H9 (cell line): ENCODE measurements around the gene PPP1R7. TPM values are rescaled to one million over a fixed set of nuclear protein-coding genes. Genes with fewer than 3 reads are reported as not detected.
A peak's percentile ranks its signal among the peaks of the same experiment; 100 is the strongest.

Source experiments
- DNase-seq: peaks from one replicate; pipeline ENCODE4 v3.0.0-alpha.2; 2017
- H2AFZ ChIP-seq: one replicate; pipeline ENCODE4 v1.6.1; 2013; ENCODE audit warnings: mild to moderate bottlenecking, low read length, control low read depth, moderate library complexity
- H2AK5ac ChIP-seq: 2 replicates; pipeline ENCODE4 v1.6.1; 2013; ENCODE audit warnings: low read length, control low read depth, mixed read lengths; ENCODE audit not compliant: insufficient read length
- H2BK120ac ChIP-seq: one replicate; pipeline ENCODE4 v1.6.1; 2013; ENCODE audit warnings: low read depth, mild to moderate bottlenecking, low read length, control low read depth, inconsistent platforms; ENCODE audit not compliant: poor library complexity, severe bottlenecking
- H2BK12ac ChIP-seq: 2 replicates; pipeline ENCODE4 v1.6.1; 2013; ENCODE audit warnings: low read length, control low read depth, mixed read lengths, low read depth; ENCODE audit not compliant: insufficient read length
- H2BK15ac ChIP-seq: 2 replicates; pipeline ENCODE4 v1.6.1; 2013; ENCODE audit warnings: low read depth, low read length, control low read depth
- H2BK20ac ChIP-seq: one replicate; pipeline ENCODE4 v1.6.1; 2013; ENCODE audit warnings: low read depth, mild to moderate bottlenecking, low read length, control low read depth, inconsistent platforms; ENCODE audit not compliant: poor library complexity, severe bottlenecking
- H2BK5ac ChIP-seq: 2 replicates; pipeline ENCODE4 v1.6.1; 2013; ENCODE audit warnings: low read length, control low read depth, mixed read lengths; ENCODE audit not compliant: insufficient read length
- H3K14ac ChIP-seq: 2 replicates; pipeline ENCODE4 v1.6.1; 2013; ENCODE audit warnings: low read length, control low read depth; ENCODE audit not compliant: insufficient read depth
- H3K18ac ChIP-seq: 2 replicates; pipeline ENCODE4 v1.6.1; 2013; ENCODE audit warnings: low read depth, mild to moderate bottlenecking, mixed read lengths, low read length, control low read depth; ENCODE audit not compliant: insufficient read length
- H3K23ac ChIP-seq: 2 replicates; pipeline ENCODE4 v1.6.1; 2013; ENCODE audit warnings: low read length, control low read depth, mixed read lengths, low read depth; ENCODE audit not compliant: insufficient read length
- H3K23me2 ChIP-seq: 2 replicates; pipeline ENCODE4 v1.6.1; 2013; ENCODE audit warnings: low read depth, mild to moderate bottlenecking, mixed read lengths, low read length, control low read depth; ENCODE audit not compliant: insufficient read length, poor library complexity, severe bottlenecking
- H3K27ac ChIP-seq: 2 replicates; pipeline ENCODE4 v1.5.1; 2013; ENCODE audit warnings: low read length, control low read depth, mixed read lengths, low read depth; ENCODE audit not compliant: insufficient read length
- H3K27me3 ChIP-seq: 2 replicates; pipeline ENCODE4 v1.6.1; 2013; ENCODE audit warnings: low read length, control low read depth, inconsistent platforms; ENCODE audit not compliant: insufficient read depth
- H3K4ac ChIP-seq: 2 replicates; pipeline ENCODE4 v1.6.1; 2013; ENCODE audit warnings: low read depth, mild to moderate bottlenecking, control low read depth, inconsistent platforms, low read length, moderate library complexity
- H3K4me1 ChIP-seq: 2 replicates; pipeline ENCODE4 v1.6.1; 2013; ENCODE audit warnings: low read length, control low read depth, inconsistent platforms; ENCODE audit not compliant: insufficient read depth
- H3K4me2 ChIP-seq: 2 replicates; pipeline ENCODE4 v1.6.1; 2013; ENCODE audit warnings: low read length, control low read depth, mixed read lengths; ENCODE audit not compliant: insufficient read length, insufficient read depth
- H3K56ac ChIP-seq: 2 replicates; pipeline ENCODE4 v1.6.1; 2013; ENCODE audit warnings: low read depth, mild to moderate bottlenecking, mixed read lengths, low read length, control low read depth; ENCODE audit not compliant: insufficient read length
- H3K79me1 ChIP-seq: 2 replicates; pipeline ENCODE4 v1.6.1; 2013; ENCODE audit warnings: low read depth, mild to moderate bottlenecking, moderate library complexity, low read length, control low read depth, inconsistent platforms; ENCODE audit not compliant: insufficient read depth, poor library complexity, severe bottlenecking
- H3K79me2 ChIP-seq: 2 replicates; pipeline ENCODE4 v1.6.1; 2013; ENCODE audit warnings: low read length, control low read depth, inconsistent platforms; ENCODE audit not compliant: insufficient read depth
- H3K9ac ChIP-seq: 2 replicates; pipeline ENCODE4 v1.6.1; 2013; ENCODE audit warnings: low read length, control low read depth, mixed read lengths; ENCODE audit not compliant: insufficient read length; ENCODE audit errors: extremely low read depth
- H3K9me3 ChIP-seq: one replicate; pipeline ENCODE4 v1.6.1; 2013; ENCODE audit warnings: low read depth, low read length, inconsistent platforms; ENCODE audit not compliant: control insufficient read depth
- H3T11ph ChIP-seq: one replicate; pipeline ENCODE4 v1.6.1; 2013; ENCODE audit warnings: mild to moderate bottlenecking, low read length, control low read depth, inconsistent platforms
- H4K20me1 ChIP-seq: one replicate; pipeline ENCODE4 v1.6.1; 2013; ENCODE audit not compliant: control insufficient read depth, insufficient read length, insufficient read depth
- H4K5ac ChIP-seq: 2 replicates; pipeline ENCODE4 v1.6.1; 2013; ENCODE audit warnings: low read depth, mild to moderate bottlenecking, mixed read lengths, low read length, control low read depth; ENCODE audit not compliant: insufficient read length
- H4K8ac ChIP-seq: replicated peaks from 2 replicates; pipeline ENCODE4 v1.6.1; 2013; ENCODE audit warnings: low read length, control low read depth, mixed read lengths, low read depth; ENCODE audit not compliant: insufficient read length
- H4K91ac ChIP-seq: 2 replicates; pipeline ENCODE4 v1.6.1; 2013; ENCODE audit warnings: low read depth, mild to moderate bottlenecking, moderate library complexity, mixed read lengths, low read length, control low read depth; ENCODE audit not compliant: insufficient read length
- H3K27ac Mint-ChIP-seq, 3 experiments: 2 replicates in 2 of 3; 3 replicates in 1 of 3; pipeline ENCODE4 v1.8.0; 2020 to 2021; ENCODE audit warnings: mixed read lengths in 3 of 3, mild to moderate bottlenecking in 1 of 3, moderate library complexity in 1 of 3
- H3K27me3 Mint-ChIP-seq: 2 replicates; pipeline ENCODE4 v1.8.0; 2021; ENCODE audit warnings: low read depth, mild to moderate bottlenecking, moderate library complexity, mixed read lengths
- H3K36me3 Mint-ChIP-seq, 3 experiments: 2 replicates in 2 of 3; 3 replicates in 1 of 3; pipeline ENCODE4 v1.8.0; 2020 to 2021; ENCODE audit warnings: low read depth in 3 of 3, mixed read lengths in 3 of 3; ENCODE audit not compliant: insufficient read depth in 1 of 3
- H3K4me1 Mint-ChIP-seq, 2 experiments: 2 replicates each; pipeline ENCODE4 v1.8.0; 2020; ENCODE audit warnings: mixed read lengths in 2 of 2
- H3K4me3 Mint-ChIP-seq, 2 experiments: 2 replicates in 1 of 2; 3 replicates in 1 of 2; pipeline ENCODE4 v1.8.0; 2020 to 2021; ENCODE audit warnings: mild to moderate bottlenecking in 2 of 2, mixed read lengths in 2 of 2, moderate library complexity in 1 of 2
- H3K9me3 Mint-ChIP-seq, 2 experiments: 2 replicates in 1 of 2; 3 replicates in 1 of 2; pipeline ENCODE4 v1.8.0; 2020; ENCODE audit warnings: mild to moderate bottlenecking in 2 of 2, mixed read lengths in 2 of 2, moderate library complexity in 1 of 2
- CTCF ChIP-seq: fragments of 200-600 bp; sonication (generic); conservative IDR thresholded peaks from 3 replicates; pipeline ENCODE4 v1.8.0; 2021; ENCODE audit warnings: antibody characterized with exemption, mild to moderate bottlenecking
- WGBS: extraction: QIAGEN DNeasy Blood & Tissue Kit; methylation state at CpG from one replicate; pipeline ENCODE4 v1.1.7; 2013; ENCODE audit warnings: missing lambda C conversion rate, low lambda C conversion rate, mixed read lengths; ENCODE audit not compliant: insufficient read length; ENCODE audit errors: extremely low coverage; 5-methylcytosine and 5-hydroxymethylcytosine counted together
- total RNA-seq: library from RNA; stranded (reverse); gene quantifications from 2 replicates; pipeline ENCODE4 v1.2.1, GENCODE V29; 2021

PPP1R7 gene
- total RNA-seq, 1 experiment from 2014 or later = 60.2 TPM

DNA sequence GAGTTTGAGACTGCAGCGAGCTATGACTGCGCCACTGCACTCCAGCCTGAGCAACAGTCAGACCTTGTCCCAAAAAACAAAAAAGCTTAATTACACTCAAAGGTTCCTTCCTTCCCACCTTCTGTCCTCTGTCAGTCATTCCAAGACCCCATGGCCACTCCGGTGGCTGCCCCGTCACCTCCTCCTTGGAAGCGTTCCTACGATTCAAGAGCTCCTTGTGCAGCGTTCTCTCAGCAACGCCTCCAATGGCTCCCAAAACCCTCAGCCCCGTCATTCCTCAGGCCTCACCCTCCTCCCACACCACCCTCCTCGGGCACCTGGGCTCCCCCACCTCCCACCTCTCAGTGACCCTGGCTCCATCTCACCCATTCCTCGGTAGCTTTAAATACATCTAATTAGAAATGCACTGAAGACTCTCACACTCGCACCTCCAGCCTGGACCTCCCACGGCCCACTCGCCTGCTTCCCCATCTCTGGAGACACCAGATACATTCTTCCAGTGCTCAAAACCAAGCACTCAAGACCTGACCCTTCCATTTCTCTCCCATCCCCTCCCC is 9.0 kb upstream of the PPP1R7 start:
- Histone ChIP-seq H3K9me3 (no peaks in the 10 kb centered on the region), H3K9ac (no peak overlapping the region), H3K79me2 (no peaks in the 10 kb centered on the region), H2BK12ac (no peak overlapping the region), H2BK120ac (no peak overlapping the region), H3K4ac (no peak overlapping the region), H4K5ac (no peak overlapping the region), H3K23me2 (no peaks in the 10 kb centered on the region), H2AFZ (no peak overlapping the region), H2BK15ac (no peak overlapping the region), H3K27me3 (no peaks in the 10 kb centered on the region), H4K8ac (no peak overlapping the region), H3K4me1 (no peaks in the 10 kb centered on the region), H3T11ph (no peak overlapping the region), H3K23ac (no peak overlapping the region), H3K56ac (no peak overlapping the region), H2AK5ac (no peak overlapping the region), H3K79me1 (no peaks in the 10 kb centered on the region), H3K18ac (no peak overlapping the region), H3K27ac (no peak overlapping the region), H2BK5ac (no peak overlapping the region), H3K14ac (no peak overlapping the region), H4K20me1 (no peaks in the 10 kb centered on the region), H4K91ac (no peak overlapping the region), H2BK20ac (no peak overlapping the region), H3K4me2 (no peak overlapping the region)
- WGBS = no CpG with 5 or more reads among the region's 14 CpGs
- no peak overlapping the region; a peak in 1 of 5 replicates for H3K4me3 Mint-ChIP-seq
- no peaks in the 10 kb centered on the region for H3K4me1 Mint-ChIP-seq
- peaks cover 10 to 58% (median 50%) of the 10 kb centered on the region in 3 experiments; a peak in 6 of 7 replicates for H3K36me3 Mint-ChIP-seq
- no peak for DNase-seq
- no peaks in the 10 kb centered on the region for H3K9me3 Mint-ChIP-seq
- TF ChIP-seq CTCF = no peak
- H3K27me3 Mint-ChIP-seq = no peaks in the 10 kb centered on the region
- H3K27ac Mint-ChIP-seq = peak overlapping the region in 2 of 3 experiments; percentile 35 to 66; a peak in 3 of 7 replicates
